Activated T-helper 2 cell treated with anti-CD3 and anti-CD28 coated beads, Interferon-gamma antibody, Interleukin-2, Interleukin-4, amounts not matched to agents 10 μg/mL and 5 μg/mL and 100 μg/mL, durations not matched to agents 14 hours and 24 hours and 36 hours (primary cell): ENCODE data around the gene CHAF1B. TPM values are rescaled to one million over a fixed set of nuclear protein-coding genes. Genes with fewer than 3 reads are reported as not detected.
"Not testable (repeated sequence)": the region's sequence is repeated elsewhere in the genome, so short reads cannot be mapped to it uniquely, and the experiment has no call there.

Experiments
- DNase-seq: peaks from one replicate; pipeline ENCODE4 v3.0.0; 2021; ENCODE audit warnings: low spot score
- H3K27ac Mint-ChIP-seq: one replicate; pipeline ENCODE4 v1.8.0; 2021; ENCODE audit warnings: mixed read lengths
- H3K27me3 Mint-ChIP-seq: one replicate; pipeline ENCODE4 v1.8.0; 2021; ENCODE audit warnings: low read depth, mixed read lengths
- H3K36me3 Mint-ChIP-seq: one replicate; pipeline ENCODE4 v1.8.0; 2021; ENCODE audit warnings: low read depth, mixed read lengths
- H3K4me1 Mint-ChIP-seq: one replicate; pipeline ENCODE4 v1.8.0; 2021; ENCODE audit warnings: low read depth, mixed read lengths
- H3K4me3 Mint-ChIP-seq: one replicate; pipeline ENCODE4 v1.8.0; 2021; ENCODE audit warnings: low read depth, mild to moderate bottlenecking, moderate library complexity, mixed read lengths
- H3K9me3 Mint-ChIP-seq: one replicate; pipeline ENCODE4 v1.8.0; 2021; ENCODE audit warnings: mixed read lengths
- intact Hi-C: fragments of 100-400 bp; cut with micrococcal nuclease; formaldehyde crosslinking; loops from one replicate; pipeline ENCODE4 v1.15.1; 2023
- total RNA-seq: library from RNA; stranded (reverse); gene quantifications from 2 replicates; pipeline ENCODE4 v1.2.3, GENCODE V29; 2022

The CHAF1B gene
- total RNA-seq, 1 donor from 2014 or later = 34.2 TPM

DNA sequence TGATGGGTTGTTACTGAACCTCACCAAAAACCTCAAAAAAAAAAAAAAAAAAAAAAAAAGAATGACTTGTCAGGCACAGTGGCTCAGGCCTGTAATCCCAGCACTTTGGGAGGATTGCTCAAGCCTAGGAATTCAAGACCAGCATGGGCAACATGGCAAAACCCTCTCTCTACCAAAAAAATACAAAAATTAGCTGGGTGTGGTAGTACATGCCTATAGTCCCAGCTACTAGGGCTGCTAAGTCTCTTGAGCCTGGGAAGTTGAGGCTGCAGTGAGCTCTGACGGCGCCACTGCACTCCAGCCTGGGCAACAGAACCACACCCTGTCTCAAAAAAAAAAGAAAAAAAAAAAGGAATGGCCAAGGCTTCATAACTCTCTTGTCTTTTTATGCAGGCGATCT is 11.1 kb downstream of the CHAF1B start:
- no peaks in the 10 kb centered on the region for H3K9me3 Mint-ChIP-seq
- H3K4me1 Mint-ChIP-seq = no peaks in the 10 kb centered on the region
- peaks cover 66% of the 10 kb centered on the region for H3K36me3 Mint-ChIP-seq
- intact Hi-C loops = no loop called here
- no peak overlapping the region for H3K27ac Mint-ChIP-seq
- no peak overlapping the region for H3K4me3 Mint-ChIP-seq
- H3K27me3 Mint-ChIP-seq = no peaks in the 10 kb centered on the region
- no peak for DNase-seq

GRCh38 chr21:36396971-36397370 is 11.8 kb downstream of the CHAF1B start:
- no peak for DNase-seq
- Mint-ChIP-seq H3K9me3 (no peaks in the 10 kb centered on the region), H3K27me3 (no peaks in the 10 kb centered on the region), H3K4me3 (no peak overlapping the region), H3K4me1 (no peaks in the 10 kb centered on the region), H3K36me3 (peaks cover 64% of the 10 kb centered on the region), H3K27ac (no peak overlapping the region)
- intact Hi-C loops = no loop called here

- Mint-ChIP-seq H3K27ac (no peak overlapping the region), H3K4me1 (no peaks in the 10 kb centered on the region), H3K9me3 (no peaks in the 10 kb centered on the region), H3K36me3 (peaks cover 64% of the 10 kb centered on the region), H3K4me3 (no peak overlapping the region), H3K27me3 (no peaks in the 10 kb centered on the region)
- intact Hi-C loops = no loop called here
- no peak for DNase-seq
Observed at GRCh38 chr21:36397606-36398005, 12.4 kb downstream of the CHAF1B start.

- H3K27ac Mint-ChIP-seq, H3K9me3 Mint-ChIP-seq, intact Hi-C loops, H3K4me1 Mint-ChIP-seq, H3K4me3 Mint-ChIP-seq, H3K27me3 Mint-ChIP-seq, DNase-seq: not testable (repeated sequence)
- peaks cover 57% of the 10 kb centered on the region for H3K36me3 Mint-ChIP-seq
Observed at GRCh38 chr21:36399736-36400135, 14.5 kb downstream of the CHAF1B start.

DNA sequence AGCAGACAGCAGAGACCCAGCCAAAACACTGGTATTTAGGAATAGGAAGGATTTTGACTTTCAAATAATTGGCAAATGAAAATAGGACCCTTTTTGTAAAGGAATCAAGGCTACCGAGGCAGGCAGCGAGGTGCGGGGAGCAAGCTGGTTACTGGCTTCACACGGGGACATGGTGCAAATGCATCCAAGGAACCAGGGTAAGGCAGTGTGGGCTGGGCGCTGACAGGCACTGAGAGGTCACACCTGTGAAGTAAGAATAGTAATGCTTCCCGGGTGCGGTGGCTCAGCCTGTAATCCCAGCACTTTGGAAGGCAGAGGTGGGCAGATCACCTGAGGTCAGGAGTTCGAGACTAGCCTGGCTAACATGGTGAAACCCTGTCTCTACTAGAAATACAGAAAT is 15.5 kb downstream of the CHAF1B start:
- intact Hi-C loops = no loop called here
- Mint-ChIP-seq H3K27ac (no peak overlapping the region), H3K36me3 (peaks cover 55% of the 10 kb centered on the region), H3K9me3 (no peaks in the 10 kb centered on the region), H3K27me3 (no peaks in the 10 kb centered on the region), H3K4me3 (no peak overlapping the region), H3K4me1 (no peaks in the 10 kb centered on the region)
- DNase-seq = no peak

GRCh38 chr21:36402339-36402738 is 17.1 kb downstream of the CHAF1B start:
- peaks cover 53% of the 10 kb centered on the region for H3K36me3 Mint-ChIP-seq
- no peaks in the 10 kb centered on the region for H3K4me1 Mint-ChIP-seq
- intact Hi-C loops = no loop called here
- H3K27ac Mint-ChIP-seq = no peak overlapping the region
- H3K4me3 Mint-ChIP-seq = no peak overlapping the region
- no peaks in the 10 kb centered on the region for H3K27me3 Mint-ChIP-seq
- no peaks in the 10 kb centered on the region for H3K9me3 Mint-ChIP-seq
- DNase-seq = no peak

GRCh38 chr21:36403713-36404112 is 18.5 kb downstream of the CHAF1B start:
- no peaks in the 10 kb centered on the region for H3K4me1 Mint-ChIP-seq
- no peak overlapping the region for H3K4me3 Mint-ChIP-seq
- no peak for DNase-seq
- H3K9me3 Mint-ChIP-seq = no peaks in the 10 kb centered on the region
- H3K27me3 Mint-ChIP-seq = no peaks in the 10 kb centered on the region
- intact Hi-C loops = no loop called here
- peaks cover 59% of the 10 kb centered on the region for H3K36me3 Mint-ChIP-seq
- H3K27ac Mint-ChIP-seq = no peak overlapping the region

DNA sequence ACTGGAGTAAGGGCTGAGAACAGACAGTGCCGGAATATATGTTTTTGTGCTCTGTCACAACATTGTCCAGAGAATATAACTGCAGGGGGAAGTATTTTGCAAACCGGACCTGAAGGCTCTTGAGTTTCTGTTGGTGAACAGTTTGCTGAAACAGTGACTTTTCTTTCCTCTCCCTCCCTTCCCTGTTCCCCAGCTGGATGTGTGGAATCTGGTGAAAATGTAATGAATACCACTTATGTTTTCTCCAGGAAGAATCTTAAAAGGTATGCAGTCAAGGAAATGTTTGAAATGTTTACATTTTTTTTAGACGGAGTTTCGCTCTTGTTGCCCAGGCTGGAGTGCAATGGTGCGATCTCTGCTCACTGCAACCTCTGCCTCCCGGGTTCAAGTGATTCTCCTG is 23.4 kb downstream of the CHAF1B start:
- no peaks in the 10 kb centered on the region for H3K4me1 Mint-ChIP-seq
- DNase-seq = no peak
- no peak overlapping the region for H3K4me3 Mint-ChIP-seq
- no peak overlapping the region for H3K27ac Mint-ChIP-seq
- H3K9me3 Mint-ChIP-seq = no peaks in the 10 kb centered on the region
- H3K27me3 Mint-ChIP-seq = no peaks in the 10 kb centered on the region
- H3K36me3 Mint-ChIP-seq = peaks cover 55% of the 10 kb centered on the region
- intact Hi-C loops = no loop called here

- Mint-ChIP-seq H3K9me3 (no peaks in the 10 kb centered on the region), H3K36me3 (peaks cover 70% of the 10 kb centered on the region), H3K27ac (no peak overlapping the region), H3K27me3 (no peaks in the 10 kb centered on the region), H3K4me3 (no peak overlapping the region), H3K4me1 (no peaks in the 10 kb centered on the region)
- no peak for DNase-seq
- intact Hi-C loops = no loop called here
Observed at GRCh38 chr21:36411301-36411700, 26.1 kb downstream of the CHAF1B start.

DNA sequence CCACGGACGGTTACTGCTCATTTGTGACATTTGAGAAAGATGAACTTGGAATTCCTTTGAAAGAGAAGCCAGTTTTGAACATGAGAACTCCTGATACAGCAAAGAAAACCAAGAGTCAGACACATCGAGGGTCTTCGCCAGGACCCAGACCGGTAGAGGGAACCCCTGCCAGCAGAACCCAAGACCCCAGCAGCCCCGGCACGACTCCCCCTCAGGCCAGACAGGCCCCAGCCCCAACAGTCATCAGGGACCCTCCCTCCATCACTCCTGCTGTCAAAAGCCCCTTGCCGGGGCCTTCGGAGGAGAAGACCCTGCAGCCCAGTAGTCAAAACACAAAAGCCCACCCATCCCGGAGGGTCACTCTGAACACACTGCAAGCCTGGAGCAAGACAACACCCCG is 27.7 kb downstream of the CHAF1B start:
- H3K9me3 Mint-ChIP-seq = no peaks in the 10 kb centered on the region
- no peak overlapping the region for H3K4me3 Mint-ChIP-seq
- H3K27ac Mint-ChIP-seq = no peak overlapping the region
- intact Hi-C loops = no loop called here
- no peaks in the 10 kb centered on the region for H3K4me1 Mint-ChIP-seq
- peaks cover 63% of the 10 kb centered on the region for H3K36me3 Mint-ChIP-seq
- no peak for DNase-seq
- no peaks in the 10 kb centered on the region for H3K27me3 Mint-ChIP-seq

GRCh38 chr21:36415375-36415774 is 30.2 kb downstream of the CHAF1B start:
- Mint-ChIP-seq H3K9me3 (no peaks in the 10 kb centered on the region), H3K27ac (no peak overlapping the region), H3K36me3 (peaks cover 53% of the 10 kb centered on the region), H3K4me1 (no peaks in the 10 kb centered on the region), H3K4me3 (no peak overlapping the region), H3K27me3 (no peaks in the 10 kb centered on the region)
- DNase-seq = no peak
- intact Hi-C loops = no loop called here

GRCh38 chr21:36419241-36419640 is 34.0 kb downstream of the CHAF1B start:
- intact Hi-C loops = no loop called here
- H3K27me3 Mint-ChIP-seq = no peaks in the 10 kb centered on the region
- H3K36me3 Mint-ChIP-seq = peaks cover 41% of the 10 kb centered on the region
- H3K4me3 Mint-ChIP-seq = no peak overlapping the region
- H3K4me1 Mint-ChIP-seq = peaks cover 15% of the 10 kb centered on the region
- no peaks in the 10 kb centered on the region for H3K9me3 Mint-ChIP-seq
- no peak for DNase-seq
- H3K27ac Mint-ChIP-seq = no peak overlapping the region

GRCh38 chr21:36419996-36420395 is 34.8 kb downstream of the CHAF1B start:
- intact Hi-C loops = loop anchor here (1.0 kb wide), 1 partner anchor 169 kb away; no protein-coding TSS in a partner anchor
- H3K36me3 Mint-ChIP-seq = peaks cover 38% of the 10 kb centered on the region
- DNase-seq = peak; percentile 27
- H3K4me3 Mint-ChIP-seq = no peak overlapping the region
- H3K4me1 Mint-ChIP-seq = peaks cover 18% of the 10 kb centered on the region
- no peaks in the 10 kb centered on the region for H3K9me3 Mint-ChIP-seq
- no peak overlapping the region for H3K27ac Mint-ChIP-seq
- no peaks in the 10 kb centered on the region for H3K27me3 Mint-ChIP-seq
